ENCODE data around the gene YARS1.

Gene YARS1

GRCh38 chr1:32741413-32742198, 75.6 kb downstream of the YARS1 start:
- no peak for DNase-seq

GRCh38 chr1:32741059-32741412, 76.1 kb downstream of the YARS1 start:
- no peak for DNase-seq

GRCh38 chr1:32736812-32737791, 80.1 kb downstream of the YARS1 start:
- no peak for DNase-seq

GRCh38 chr1:32733582-32734321, 83.4 kb downstream of the YARS1 start:
- no peak for DNase-seq

GRCh38 chr1:32729254-32730046, 87.7 kb downstream of the YARS1 start:
- no peak for DNase-seq

GRCh38 chr1:32728413-32729077, 88.6 kb downstream of the YARS1 start:
- no peak for DNase-seq

GRCh38 chr1:32727876-32728275, 89.3 kb downstream of the YARS1 start:
- DNase-seq = no peak

- no peak for DNase-seq
Observed at GRCh38 chr1:32725615-32725982, 91.6 kb downstream of the YARS1 start.
